GM18505 (cell line): ENCODE data around the gene REXO1.
"Not testable (repeated sequence)": the region's sequence is repeated elsewhere in the genome, so short reads cannot be mapped to it uniquely, and the experiment has no call there.

ENCODE experiments used
- ATAC-seq: cut with Tn5 transposase; IDR thresholded peaks from one replicate; pipeline ENCODE4 v1.9.1; 2021; ENCODE audit not compliant: unreplicated experiment
- POLR2A ChIP-seq: IDR thresholded peaks from 4 replicates; pipeline ENCODE4 v1.6.1; 2011; ENCODE audit warnings: borderline replicate concordance; ENCODE audit not compliant: insufficient read depth, insufficient read length; ENCODE audit errors: extremely low read depth

REXO1 gene

GRCh38 chr19:1880611-1881392 lies 32.5 kb upstream of the REXO1 start:
- no peak for ATAC-seq
- TF ChIP-seq POLR2A, result no peak

- ATAC-seq, result not testable (repeated sequence)
Observed at GRCh38 chr19:1879982-1880381, 31.7 kb upstream of the REXO1 start.

GRCh38 chr19:1878583-1878982 lies 30.3 kb upstream of the REXO1 start:
- ATAC-seq, result not testable (repeated sequence)

- ATAC-seq, result not testable (repeated sequence)
Observed at GRCh38 chr19:1877280-1877660, 29.0 kb upstream of the REXO1 start.

- not testable (repeated sequence) for ATAC-seq
Observed at GRCh38 chr19:1876496-1877279, 28.4 kb upstream of the REXO1 start.

GRCh38 chr19:1875646-1876495 lies 27.6 kb upstream of the REXO1 start:
- TF ChIP-seq POLR2A, result peak; percentile 85
- ATAC-seq, result peak; percentile 80

- peak; percentile 8 for ATAC-seq
Observed at GRCh38 chr19:1875265-1875645, 27.0 kb upstream of the REXO1 start.

GRCh38 chr19:1874554-1875185 lies 26.4 kb upstream of the REXO1 start:
- no peak for TF ChIP-seq POLR2A
- ATAC-seq, result no peak

GRCh38 chr19:1873524-1874473 lies 25.5 kb upstream of the REXO1 start:
- no peak for TF ChIP-seq POLR2A
- no peak for ATAC-seq

GRCh38 chr19:1872807-1873523 lies 24.7 kb upstream of the REXO1 start:
- ATAC-seq, result no peak
- no peak for TF ChIP-seq POLR2A

GRCh38 chr19:1871630-1872029 lies 23.3 kb upstream of the REXO1 start:
- no peak for ATAC-seq
- no peak for TF ChIP-seq POLR2A

- no peak for ATAC-seq
- no peak for TF ChIP-seq POLR2A
Observed at GRCh38 chr19:1871140-1871597, 22.9 kb upstream of the REXO1 start.
